B cell (primary cell): Measurements from ENCODE around the gene ASTE1. TPM values are rescaled to one million over a fixed set of nuclear protein-coding genes. Genes with fewer than 3 reads are reported as not detected.
"Not testable (repeated sequence)": the region's sequence is repeated elsewhere in the genome, so short reads cannot be mapped to it uniquely, and the experiment has no call there.

Experiments used
- ATAC-seq: fragments of 200-7000 bp; cut with Tn5 transposase; one replicate; pipeline ENCODE4 v1.10.0; 2021; ENCODE audit warnings: low read depth, mild to moderate bottlenecking, moderate number of reproducible peaks, moderate library complexity
- CTCF ChIA-PET: fragments of 350-600 bp; sonication (Branson Sonifier 250); formaldehyde crosslinking; loops from one replicate; lab custom pipeline; 2021; ENCODE audit warnings: antibody characterized with exemption, inconsistent platforms; lab: Charles Lee
- POLR2A ChIA-PET: fragments of 350-600 bp; sonication (Branson Sonifier 250); formaldehyde crosslinking; loops from one replicate; lab custom pipeline; 2021; ENCODE audit warnings: antibody characterized with exemption; lab: Charles Lee
- DNase-seq: peaks from one replicate; pipeline ENCODE4 v3.0.0; 2013
- H2AFZ ChIP-seq: 2 replicates; pipeline ENCODE4 v1.6.1; 2012; ENCODE audit warnings: mild to moderate bottlenecking, low read depth, low read length; ENCODE audit not compliant: insufficient read depth, poor library complexity, severe bottlenecking
- H3K27ac ChIP-seq, 2 donors: 1 replicate in 1 of 2; 2 replicates in 1 of 2; pipeline ENCODE4 v1.5.1; 2012 to 2013; ENCODE audit warnings: low read length in 2 of 2, mild to moderate bottlenecking in 2 of 2, moderate library complexity in 1 of 2
- H3K27me3 ChIP-seq, 4 experiments: fragments of 200-600 bp in 1 of 4; sonication (generic) in 1 of 4; replicated peaks in 1 of 4; 1 replicate in 2 of 4; 2 replicates in 2 of 4; pipeline versions ENCODE4 v1.6.1 to v1.7.0; 2013 to 2016; ENCODE audit warnings: low read length in 3 of 4, mild to moderate bottlenecking in 2 of 4, mixed read lengths in 1 of 4, moderate library complexity in 1 of 4; ENCODE audit not compliant: insufficient read depth in 4 of 4, control insufficient read depth in 3 of 4; ENCODE audit errors: control extremely low read depth in 1 of 4
- H3K36me3 ChIP-seq, 2 experiments: replicated peaks in 1 of 2; 1 replicate in 1 of 2; 2 replicates in 1 of 2; pipeline versions ENCODE4 v1.6.1 to v1.7.1; 2013; ENCODE audit warnings: low read length in 1 of 2; ENCODE audit not compliant: insufficient read depth in 2 of 2, control insufficient read depth in 1 of 2; ENCODE audit errors: control extremely low read depth in 1 of 2, extremely low read depth in 1 of 2
- H3K4me1 ChIP-seq, 2 donors: fragments of 200-600 bp in 1 of 2; sonication (generic) in 1 of 2; 1 replicate in 1 of 2; 2 replicates in 1 of 2; pipeline versions ENCODE4 v1.5.1 to v1.6.1; 2013 to 2017; ENCODE audit warnings: low read length in 2 of 2; ENCODE audit not compliant: control insufficient read depth in 2 of 2, insufficient read depth in 2 of 2
- H3K4me2 ChIP-seq: replicated peaks from 2 replicates; pipeline ENCODE3; 2012; ENCODE audit warnings: mild to moderate bottlenecking, low read depth, low read length; ENCODE audit not compliant: poor library complexity, severe bottlenecking
- H3K4me3 ChIP-seq, 5 experiments: fragments of 200-600 bp in 1 of 5; sonication (generic) in 1 of 5; 1 replicate in 3 of 5; 2 replicates in 2 of 5; pipeline versions ENCODE4 v1.5.1 to v1.7.0; 2011 to 2016; ENCODE audit warnings: low read length in 4 of 5, mild to moderate bottlenecking in 4 of 5, low read depth in 2 of 5, control low read depth in 1 of 5, moderate library complexity in 1 of 5; ENCODE audit not compliant: insufficient read depth in 1 of 5; ENCODE audit errors: control extremely low read depth in 1 of 5, extremely low read depth in 1 of 5
- H3K79me2 ChIP-seq: fragments of 200-600 bp; sonication (generic); one replicate; pipeline ENCODE4 v1.6.0; 2016; ENCODE audit warnings: low read length; ENCODE audit not compliant: control insufficient read depth, insufficient read depth
- H3K9ac ChIP-seq: fragments of 200-600 bp; sonication (generic); 2 replicates; pipeline ENCODE4 v1.6.1; 2017; ENCODE audit warnings: mild to moderate bottlenecking, low read length, moderate library complexity
- H3K9me3 ChIP-seq, 3 donors: one replicate each; pipeline versions ENCODE4 v1.6.1 to v1.7.1; 2013; ENCODE audit warnings: low read length in 2 of 3; ENCODE audit not compliant: control insufficient read depth in 2 of 3, insufficient read depth in 1 of 3; ENCODE audit errors: control extremely low read depth in 1 of 3
- H4K20me1 ChIP-seq: 2 replicates; pipeline ENCODE4 v1.6.0; 2012; ENCODE audit warnings: mild to moderate bottlenecking, low read length; ENCODE audit not compliant: insufficient read depth, control insufficient read depth, poor library complexity, severe bottlenecking
- H3K27ac Mint-ChIP-seq: one replicate; pipeline ENCODE4 v1.8.0; 2021; ENCODE audit warnings: mixed read lengths
- H3K27me3 Mint-ChIP-seq: one replicate; pipeline ENCODE4 v1.8.0; 2021; ENCODE audit warnings: mixed read lengths
- H3K4me1 Mint-ChIP-seq: one replicate; pipeline ENCODE4 v1.8.0; 2021; ENCODE audit warnings: mixed read lengths
- H3K4me3 Mint-ChIP-seq: one replicate; pipeline ENCODE4 v1.8.0; 2021; ENCODE audit warnings: mixed read lengths
- H3K9me3 Mint-ChIP-seq: one replicate; pipeline ENCODE4 v1.8.0; 2022; ENCODE audit warnings: mixed read lengths; ENCODE audit not compliant: insufficient read depth
- CTCF ChIP-seq: fragments of 200-600 bp; IDR thresholded peaks from one replicate; pipeline ENCODE4 v1.8.0; 2022; ENCODE audit warnings: antibody characterized with exemption, mild to moderate bottlenecking
- EZH2 ChIP-seq: IDR thresholded peaks from 2 replicates; pipeline ENCODE4 v1.6.1; 2012; ENCODE audit warnings: borderline replicate concordance, low read depth, mild to moderate bottlenecking, moderate library complexity, low read length; ENCODE audit not compliant: insufficient read depth, poor library complexity, severe bottlenecking
- WGBS: methylation state at CpG from one replicate; pipeline ENCODE4 v1.1.5; 2013; ENCODE audit warnings: missing lambda C conversion rate; ENCODE audit not compliant: insufficient coverage; 5-methylcytosine and 5-hydroxymethylcytosine counted together
- intact Hi-C: fragments of 100-400 bp; cut with micrococcal nuclease; formaldehyde crosslinking; loops from one replicate; pipeline ENCODE4 v1.10.0; 2022
- polyA plus RNA-seq: library from polyadenylated mRNA; depleted of rRNA; stranded (reverse); fragments of >200 nt; gene quantifications from 2 replicates; pipeline ENCODE4 v1.2.3, GENCODE V29; 2012
- total RNA-seq, 2 donors: library from RNA; stranded (reverse); fragments of 120-200 nt in 1 of 2; gene quantifications; 1 replicate in 1 of 2; 2 replicates in 1 of 2; pipeline versions ENCODE4 v1.2.3 to v1.2.4, GENCODE V29; 2013 to 2022

ASTE1 gene
- total and polyA plus RNA-seq, 2 donors (not counting 1 experiment from before 2014, with no cell fraction given), result 7.3 to 21.8 TPM

- ATAC-seq (no peak), DNase-seq (no peak)
- H3K4me2 ChIP-seq, result no peak overlapping the region
- 100% methylated on average over 2 of the region's 5 CpGs for WGBS
- intact Hi-C loops, result no loop called here
- Mint-ChIP-seq H3K4me1 (no peaks in the 10 kb centered on the region), H3K4me3 (no peak overlapping the region), H3K27ac (no peak overlapping the region), H3K27me3 (no peaks in the 10 kb centered on the region), H3K9me3 (no peaks in the 10 kb centered on the region)
- H3K36me3 ChIP-seq, result peaks cover 0 to 43% of the 10 kb centered on the region in 2 experiments
- no peaks in the 10 kb centered on the region for H3K4me1 ChIP-seq
- no peaks in the 10 kb centered on the region for H4K20me1 ChIP-seq
- H3K27ac ChIP-seq, result no peak overlapping the region
- H3K4me3 ChIP-seq, result no peak overlapping the region
- H2AFZ ChIP-seq, result no peak overlapping the region
- H3K27me3 ChIP-seq, result no peaks in the 10 kb centered on the region
- H3K79me2 ChIP-seq, result no peaks in the 10 kb centered on the region
- CTCF ChIA-PET, result no interaction called here
- H3K9ac ChIP-seq, result no peak overlapping the region
- TF ChIP-seq CTCF (no peak), EZH2 (no peak)
- POLR2A ChIA-PET, result no interaction called here
- H3K9me3 ChIP-seq, result peaks cover 0 to 5% (median 0%) of the 10 kb centered on the region in 3 donors
Measured at GRCh38 chr3:130973406-130973805, 53.2 kb downstream of the ASTE1 start.

GRCh38 chr3:130972592-130972991, 54.0 kb downstream of the ASTE1 start:
- H3K9me3 Mint-ChIP-seq, H3K4me3 ChIP-seq, intact Hi-C loops, H3K27me3 ChIP-seq, H3K9me3 ChIP-seq, H4K20me1 ChIP-seq, DNase-seq, CTCF ChIA-PET, H3K79me2 ChIP-seq, H3K4me3 Mint-ChIP-seq, H3K27ac ChIP-seq, POLR2A ChIA-PET, ATAC-seq, H3K9ac ChIP-seq, H3K4me1 Mint-ChIP-seq, H2AFZ ChIP-seq, H3K27ac Mint-ChIP-seq, H3K27me3 Mint-ChIP-seq, H3K4me1 ChIP-seq, H3K4me2 ChIP-seq: not testable (repeated sequence)
- H3K36me3 ChIP-seq, result peaks cover 0 to 40% of the 10 kb centered on the region in 2 experiments
- no CpG with 5 or more reads among the region's 2 CpGs for WGBS
